HepG2 (cell line): ENCODE results near the gene APOC4. TPM values are rescaled to one million over a fixed set of nuclear protein-coding genes. Genes with fewer than 3 reads are reported as not detected.
"Not testable (repeated sequence)": the region's sequence is repeated elsewhere in the genome, so short reads cannot be mapped to it uniquely, and the experiment has no call there.

Experiments used
- ATAC-seq: fragments of 200-7000 bp; cut with Tn5 transposase; 3 replicates; pipeline ENCODE4 v1.9.1; 2020; ENCODE audit warnings: mild to moderate bottlenecking, moderate library complexity
- BruUV-seq: library from RNA; stranded (reverse); fragments of 400-500 nt; replicated peaks from 2 replicates; lab custom pipeline; 2021; lab: Mats Ljungman, UMichigan
- CTCF ChIA-PET: fragments of 300-600 bp; formaldehyde crosslinking; extraction: SDS; loops from one replicate; lab custom pipeline; 2021; ENCODE audit warnings: low total read pairs, inconsistent platforms, low intra/inter-chr PET ratio; lab: Yijun Ruan, JAX
- POLR2A ChIA-PET: fragments of 350-600 bp; sonication (Branson Sonifier 250); formaldehyde crosslinking; loops from one replicate; lab custom pipeline; 2020; ENCODE audit warnings: antibody characterized with exemption, inconsistent platforms; lab: Yijun Ruan, JAX
- DNase-seq: peaks from one replicate; pipeline ENCODE4 v3.0.0-alpha.2; 2015; ENCODE audit warnings: low spot score
- FAIRE-seq: peaks from 3 replicates; lab custom pipeline; 2011; peaks lifted over from hg19 to GRCh38; lab: Jason Lieb, UNC
- H2AFZ ChIP-seq: one replicate; pipeline ENCODE4 v1.6.1; 2011; ENCODE audit warnings: low read length, inconsistent platforms
- H3K27ac ChIP-seq: fragments of 300-600 bp; 3 replicates; pipeline ENCODE4 v1.8.0; 2011; ENCODE audit warnings: mixed run types, mild to moderate bottlenecking, mixed read lengths, low read length, inconsistent platforms; ENCODE audit not compliant: insufficient read depth; ENCODE audit errors: extremely low read length
- H3K27me3 ChIP-seq, 2 experiments: fragments of 200-600 bp in 1 of 2; 2 replicates in 1 of 2; 3 replicates in 1 of 2; pipeline versions ENCODE4 v1.6.0 to v1.8.0; 2011; ENCODE audit warnings: low read length in 2 of 2, mild to moderate bottlenecking in 2 of 2, moderate library complexity in 2 of 2, inconsistent platforms in 1 of 2; ENCODE audit not compliant: insufficient read depth in 2 of 2, control insufficient read depth in 1 of 2
- H3K36me3 ChIP-seq, 2 experiments: fragments of 200-600 bp in 1 of 2; replicated peaks in 1 of 2; 2 replicates in 1 of 2; 3 replicates in 1 of 2; pipeline versions ENCODE4 v1.5.1 to v1.8.0; 2011; ENCODE audit warnings: low read length in 2 of 2, inconsistent platforms in 1 of 2; ENCODE audit not compliant: insufficient read depth in 2 of 2, control insufficient read depth in 1 of 2
- H3K4me1 ChIP-seq: 2 replicates; pipeline ENCODE4 v1.5.1; 2012; ENCODE audit warnings: low read length, inconsistent platforms; ENCODE audit not compliant: insufficient read depth
- H3K4me2 ChIP-seq: 2 replicates; pipeline ENCODE4 v1.6.0; 2011; ENCODE audit warnings: low read depth, low read length, inconsistent platforms
- H3K4me3 ChIP-seq, 3 experiments: fragments of 200-600 bp in 1 of 3; sonication (generic), shearing (Covaris generic) in 1 of 3; replicated peaks in 1 of 3; 2 replicates each; pipeline ENCODE4 v1.5.1; 2011 to 2016; ENCODE audit warnings: low read length in 3 of 3, inconsistent platforms in 2 of 3, low read depth in 2 of 3, mild to moderate bottlenecking in 2 of 3, control low read depth in 1 of 3, mixed read lengths in 1 of 3; ENCODE audit not compliant: insufficient read depth in 1 of 3
- H3K79me2 ChIP-seq: one replicate; pipeline ENCODE4 v1.6.1; 2011; ENCODE audit warnings: low read length, inconsistent platforms; ENCODE audit not compliant: insufficient read depth
- H3K9ac ChIP-seq: 2 replicates; pipeline ENCODE4 v1.6.0; 2011; ENCODE audit warnings: mild to moderate bottlenecking, low read depth, low read length, inconsistent platforms; ENCODE audit not compliant: insufficient read depth
- H3K9me3 ChIP-seq: 2 replicates; pipeline ENCODE4 v1.5.1; 2012; ENCODE audit warnings: mild to moderate bottlenecking, low read length
- H4K20me1 ChIP-seq: 2 replicates; pipeline ENCODE4 v1.6.0; 2011; ENCODE audit warnings: inconsistent platforms, mild to moderate bottlenecking, low read length, moderate library complexity; ENCODE audit not compliant: insufficient read depth
- FOSL2 ChIP-seq: sonication (generic); formaldehyde crosslinking; IDR thresholded peaks from 2 replicates; pipeline ENCODE4 v1.4.0; 2020; ENCODE audit warnings: missing genetic modification reagents
- NFE2 ChIP-seq: sonication (generic); formaldehyde crosslinking; IDR thresholded peaks from 2 replicates; pipeline ENCODE4 v1.4.0; 2020; ENCODE audit warnings: missing genetic modification reagents
- NR2C2 ChIP-seq: sonication (generic); formaldehyde crosslinking; IDR thresholded peaks from 2 replicates; pipeline ENCODE4 v1.4.0; 2020; ENCODE audit warnings: missing genetic modification reagents, mild to moderate bottlenecking, moderate library complexity, borderline replicate concordance
- ONECUT2 ChIP-seq: sonication (generic); formaldehyde crosslinking; IDR thresholded peaks from 2 replicates; pipeline ENCODE4 v1.4.0; 2020; ENCODE audit warnings: missing genetic modification reagents
- RBFOX2 ChIP-seq: fragments of 200-400 bp; formaldehyde crosslinking; IDR thresholded peaks from 2 replicates; pipeline ENCODE4 v1.6.1; 2017; ENCODE audit warnings: low read depth, mild to moderate bottlenecking, low read length
- ZBTB40 ChIP-seq, 2 experiments: fragments of 450-650 bp in 1 of 2; sonication (generic) in 1 of 2; formaldehyde crosslinking in 1 of 2; IDR thresholded peaks; 2 replicates each; pipeline versions ENCODE4 v1.6.1 to v1.8.0; 2016 to 2022; ENCODE audit warnings: antibody characterized with exemption in 1 of 2, mild to moderate bottlenecking in 1 of 2, missing genetic modification reagents in 1 of 2
- WGBS: methylation state at CpG from one replicate; pipeline ENCODE4 v1.1.6; 2017; ENCODE audit warnings: low lambda C conversion rate; 5-methylcytosine and 5-hydroxymethylcytosine counted together
- in situ Hi-C: cut with HindIII; loops from 2 replicates; pipeline ENCODE4 v1.10.0; 2017; ENCODE audit warnings: low pct_unique_long_range_greater_than_20kb; ENCODE audit not compliant: extremely low pct_ligation_motif_present
- intact Hi-C: fragments of 100-400 bp; cut with micrococcal nuclease; formaldehyde crosslinking; loops from one replicate; pipeline ENCODE4 v1.10.0; 2022; ENCODE audit not compliant: unreplicated experiment
- polyA plus RNA-seq, 8 experiments: library from polyadenylated mRNA; depleted of rRNA in 3 of 8; stranded (reverse) in 7 of 8; unstranded in 1 of 8; fragments of >200 nt; fragmentation: Illumina TruSeq in 4 of 8; extraction: Trizol in 4 of 8; gene quantifications; 2 replicates each; pipeline versions ENCODE4 v1.2.1 to v1.2.3, GENCODE V29; 2011 to 2016; ENCODE audit warnings: low read depth in 4 of 8, missing spikeins in 1 of 8, mixed read lengths in 1 of 8; ENCODE audit not compliant: insufficient read depth in 1 of 8
- total RNA-seq, 5 experiments: library from RNA; depleted of rRNA; stranded (reverse); fragments of >200 nt; fragmentation: Illumina TruSeq; extraction: Trizol; gene quantifications; 2 replicates each; pipeline ENCODE4 v1.2.3, GENCODE V29; 2016; ENCODE audit warnings: low read depth in 1 of 5

The APOC4 gene
- total and polyA plus RNA-seq, 2 of the 13 experiments (the other 11 are each of a cell fraction or from before 2014, with no cell fraction given) = 0.46 TPM; not detected in 1

- no peak for TF ChIP-seq RBFOX2
These were observed 29.2 kb upstream of the APOC4 start (continued) for GRCh38 chr19:44912854-44913253.

DNA sequence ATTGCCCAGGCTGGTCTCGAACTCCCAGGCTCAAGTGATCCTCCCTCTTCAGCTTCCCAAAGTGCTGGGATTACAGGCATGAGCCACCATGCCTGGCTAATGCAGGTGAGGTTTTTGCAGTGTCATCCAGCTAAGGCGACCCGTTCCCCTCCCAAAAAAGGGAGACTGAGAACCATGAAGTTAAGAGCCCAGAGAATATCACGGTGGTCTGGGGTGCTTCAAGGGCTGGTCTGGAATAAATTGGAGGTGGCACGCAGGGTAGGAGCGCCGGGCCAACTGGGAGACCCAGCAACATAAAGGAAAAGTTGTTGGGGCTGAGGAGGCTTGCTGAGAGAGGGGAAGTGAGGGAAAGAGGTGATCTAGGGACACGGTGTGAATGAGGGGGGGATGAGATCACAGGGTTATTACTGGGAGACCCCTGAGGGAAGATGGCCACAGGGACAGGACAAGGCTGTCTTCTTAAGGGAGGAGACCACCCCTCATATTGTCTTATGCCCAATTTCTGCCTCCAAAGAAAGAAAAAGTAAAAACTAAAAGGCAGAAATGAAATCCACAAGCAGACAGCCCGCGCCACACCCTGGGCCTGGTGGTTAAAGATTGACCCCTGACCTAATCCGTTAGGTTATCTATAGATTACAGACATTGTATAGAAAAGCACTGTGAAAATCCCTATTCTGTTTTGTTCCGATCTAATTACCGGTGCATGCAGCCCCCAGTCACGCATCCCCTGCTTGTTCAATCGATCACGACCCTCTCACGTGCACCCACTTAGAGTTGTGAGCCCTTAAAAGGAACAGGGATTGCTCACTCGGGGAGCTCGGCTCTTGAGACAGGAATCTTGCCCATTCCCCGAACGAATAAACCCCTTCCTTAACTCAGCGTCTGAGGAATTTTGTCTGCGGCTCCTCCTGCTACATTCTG is 28.3 kb upstream of the APOC4 start:
- Histone ChIP-seq H3K4me2 (peak overlapping the region; percentile 74), H3K79me2 (peaks cover 19% of the 10 kb centered on the region), H3K4me3 (peak overlapping the region; percentile 53 to 77 (median 60)), H3K27ac (peak overlapping the region; percentile 88), H3K9ac (peak overlapping the region; percentile 84), H3K4me1 (peaks cover 66% of the 10 kb centered on the region)
- under 1% methylated on average over 23 of the region's 23 CpGs for WGBS
- H3K9me3 ChIP-seq; CTCF ChIA-PET; FAIRE-seq; H4K20me1 ChIP-seq; intact Hi-C loops; H3K27me3 ChIP-seq; BruUV-seq; H2AFZ ChIP-seq; H3K36me3 ChIP-seq; DNase-seq; TF ChIP-seq ZBTB40 (IDR thresholded peaks at IDR 0.05): not testable (repeated sequence)
- ATAC-seq = peak; percentile 5; the same call in 2 of the 3 replicates
- in situ Hi-C loops = loop anchor here (5.0 kb wide), 1 partner anchor 34 kb away; the partner anchor contains the start of gene APOC2
- POLR2A ChIA-PET = interaction anchor here (0.6 to 14.7 kb wide), 15 partner anchors 9 to 62 kb away, joined by 3 to 317 read pairs (median 7); partner anchors contain the start of genes APOC2, APOE, CLPTM1 and TOMM40
- TF ChIP-seq NFE2 = 0 out of 2 replicates have a peak, but pooled peaks have one; percentile 36
- TF ChIP-seq FOSL2 (CRISPR knock-in tag) = 0 out of 2 replicates have a peak, but pooled peaks have one; percentile 5
- TF ChIP-seq ONECUT2 = peak; percentile 61; the same call in 1 of the 2 replicates
- TF ChIP-seq NR2C2 (CRISPR knock-in tag) = peak; percentile 41; the same call in 1 of the 2 replicates
- TF ChIP-seq ZBTB40 (CRISPR knock-in tag; IDR thresholded peaks at IDR 0.05) = 0 out of 2 replicates have a peak, but pooled peaks have one; percentile 13
